Measurements from ENCODE around the gene HMCN1. TPM values are rescaled to one million over a fixed set of nuclear protein-coding genes. Genes with fewer than 3 reads are reported as not detected.
"Not testable (repeated sequence)": the region's sequence is repeated elsewhere in the genome, so short reads cannot be mapped to it uniquely, and the experiment has no call there.

Gene HMCN1
- total RNA-seq, 1 donor from 2014 or later, result 0.25 TPM

DNA sequence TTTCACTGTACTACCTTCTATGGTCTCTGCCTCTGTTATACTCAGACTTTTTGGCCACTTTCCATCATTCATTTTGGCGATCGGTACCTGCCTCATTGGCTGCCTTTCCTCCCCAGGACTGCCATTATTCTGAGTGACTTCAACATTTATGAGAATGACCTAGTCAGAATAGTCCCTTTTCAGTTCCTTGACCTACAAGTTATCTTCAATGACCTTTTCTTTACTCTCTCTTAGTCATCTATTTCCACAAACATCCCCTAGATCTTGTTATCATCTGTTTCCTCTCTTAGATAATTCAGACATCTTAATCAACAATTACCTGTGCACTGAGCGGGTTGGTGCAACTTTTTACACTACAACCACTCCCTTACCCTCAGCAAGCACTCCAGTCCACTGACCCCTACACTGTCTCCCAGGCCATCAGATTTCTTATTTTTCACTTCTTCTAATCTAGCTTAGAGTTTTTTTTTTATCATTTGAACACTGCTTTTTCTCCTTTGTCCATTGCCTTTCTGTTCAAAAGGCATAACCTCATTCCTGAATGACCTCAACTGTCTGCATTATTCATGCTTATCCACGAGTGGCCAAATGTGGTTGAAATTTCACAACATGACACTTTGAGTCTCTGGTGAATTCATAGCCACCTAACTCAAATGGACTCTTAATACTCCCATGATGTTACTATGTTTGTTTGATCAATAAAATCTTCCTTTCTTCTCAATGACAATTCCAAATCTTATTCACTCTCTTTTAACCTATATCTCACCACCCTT is 112.7 kb downstream of the HMCN1 start:
- intact Hi-C loops (cut with micrococcal nuclease), result no loop called here

GRCh38 chr1:185849014-185849413 is 114.8 kb downstream of the HMCN1 start:
- intact Hi-C loops (cut with micrococcal nuclease), result no loop called here

DNA sequence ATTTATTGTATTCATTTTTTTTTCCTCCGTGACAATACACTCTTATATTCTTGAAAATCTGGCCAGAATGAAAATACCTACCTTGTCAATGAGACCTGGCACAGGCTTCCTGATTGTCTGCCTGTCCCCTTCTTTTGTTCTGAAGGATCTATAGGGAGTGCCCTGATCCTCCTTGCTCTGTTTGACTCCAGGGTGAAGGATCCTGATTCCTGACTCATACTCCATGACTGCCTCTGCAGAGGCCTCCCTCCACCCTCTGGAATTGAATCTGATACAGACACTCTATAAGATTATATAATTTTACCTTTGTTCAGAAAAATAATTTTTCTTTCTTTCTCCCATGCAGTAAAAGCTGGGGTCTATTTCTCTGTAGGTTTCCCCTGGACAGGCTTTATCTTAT is 116.2 kb downstream of the HMCN1 start:
- intact Hi-C loops (cut with micrococcal nuclease), result no loop called here

DNA sequence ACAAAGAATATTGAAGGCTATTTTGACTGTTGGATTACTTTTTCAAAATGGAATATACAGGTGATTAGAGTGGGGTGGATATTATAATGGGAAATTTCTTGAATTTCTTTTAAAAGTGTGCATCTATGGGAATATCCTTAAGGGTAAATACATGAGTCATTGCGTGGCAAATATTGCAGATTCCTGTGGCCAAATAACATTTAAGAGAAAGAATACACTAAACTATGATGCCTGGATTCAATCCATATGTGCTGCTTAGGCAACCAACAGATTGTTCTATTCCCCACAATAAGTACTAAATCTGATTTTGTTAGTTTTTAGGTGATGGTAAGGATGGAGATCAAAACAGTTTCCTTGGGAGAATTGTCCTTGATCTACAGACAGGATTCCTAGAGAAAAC is 119.5 kb downstream of the HMCN1 start:
- intact Hi-C loops (cut with micrococcal nuclease), result no loop called here

GRCh38 chr1:185856482-185856881 is 122.3 kb downstream of the HMCN1 start:
- intact Hi-C loops (cut with micrococcal nuclease), result no loop called here

DNA sequence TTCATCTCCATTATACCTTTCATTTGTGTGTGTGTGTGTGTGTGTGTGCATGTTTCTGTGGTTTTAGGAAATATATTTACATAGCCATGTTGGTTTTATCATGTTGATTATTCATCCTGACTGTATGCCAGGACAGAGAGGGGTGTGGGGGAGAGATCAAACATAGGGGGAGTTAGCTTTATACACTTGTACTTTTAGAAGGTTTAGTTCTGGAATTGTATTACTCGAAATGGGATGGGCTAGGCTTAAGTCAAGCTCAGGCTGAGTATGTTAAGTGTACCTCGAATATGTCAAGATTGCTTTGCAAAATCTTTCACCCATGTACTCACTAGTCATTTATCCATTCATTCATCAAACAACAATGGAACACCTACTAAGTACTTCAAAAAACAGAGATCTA is 123.3 kb downstream of the HMCN1 start:
- intact Hi-C loops (cut with micrococcal nuclease), result no loop called here

DNA sequence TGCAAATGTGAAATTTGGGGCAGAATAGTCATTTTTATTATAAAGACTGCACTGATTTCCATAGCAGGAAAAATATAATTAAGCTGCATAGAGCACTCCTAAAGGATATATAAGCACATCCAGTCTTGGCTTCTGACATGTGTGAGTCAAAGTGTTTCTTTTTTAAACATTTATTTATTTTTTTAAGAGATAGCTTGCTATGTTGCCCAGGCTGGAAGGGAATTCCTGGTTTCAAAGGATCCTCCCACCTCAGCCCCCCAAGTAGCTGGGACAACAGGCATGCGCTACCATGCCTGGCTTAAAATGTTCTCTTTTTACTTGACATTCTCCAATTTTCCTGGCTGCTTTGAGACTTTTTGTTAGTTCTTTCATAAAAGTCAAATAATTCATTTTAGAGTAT is 126.1 kb downstream of the HMCN1 start:
- intact Hi-C loops (cut with micrococcal nuclease), result no loop called here

- intact Hi-C loops (cut with micrococcal nuclease), result no loop called here
These were observed 126.7 kb downstream of the HMCN1 start for GRCh38 chr1:185860859-185861258.

- intact Hi-C loops (cut with micrococcal nuclease), result no loop called here
These were observed 127.4 kb downstream of the HMCN1 start for GRCh38 chr1:185861630-185862029.

DNA sequence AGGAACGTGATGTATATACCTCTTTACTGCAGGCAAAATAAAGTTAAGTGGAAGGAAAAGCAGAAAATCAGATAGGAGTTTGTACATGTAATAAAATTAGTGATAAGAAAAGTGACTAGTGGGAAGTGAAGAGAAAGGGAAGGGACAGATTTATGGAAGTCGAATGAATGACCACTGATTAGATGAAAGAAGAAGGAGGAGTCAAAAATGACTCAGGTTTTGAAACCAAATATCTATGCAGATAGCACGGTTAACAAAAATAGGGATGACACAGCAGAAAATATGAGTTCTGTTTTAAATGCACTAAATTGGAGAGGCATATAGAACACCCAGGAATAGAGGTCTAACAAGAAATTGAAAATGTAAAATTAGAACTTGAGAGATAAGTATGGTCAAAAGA is 128.0 kb downstream of the HMCN1 start:
- intact Hi-C loops (cut with micrococcal nuclease), result no loop called here

DNA sequence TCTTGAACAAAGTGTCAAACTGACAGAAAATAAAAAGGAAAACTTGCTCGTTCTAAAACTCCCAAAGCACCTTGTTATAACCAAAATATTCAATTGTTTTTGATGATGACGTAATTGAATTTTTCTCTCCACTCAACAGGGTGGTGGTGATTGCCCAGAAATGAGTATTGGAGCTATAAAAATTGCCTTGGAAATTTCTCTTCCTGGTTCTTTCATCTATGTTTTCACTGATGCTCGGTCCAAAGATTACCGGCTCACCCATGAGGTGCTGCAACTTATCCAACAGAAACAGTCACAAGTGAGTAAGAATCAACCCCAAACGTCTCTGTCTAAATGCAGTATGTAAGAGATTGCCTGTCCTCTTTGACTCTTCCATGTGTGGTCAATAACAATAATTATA is 130.1 kb downstream of the HMCN1 start:
- intact Hi-C loops (cut with micrococcal nuclease), result no loop called here

DNA sequence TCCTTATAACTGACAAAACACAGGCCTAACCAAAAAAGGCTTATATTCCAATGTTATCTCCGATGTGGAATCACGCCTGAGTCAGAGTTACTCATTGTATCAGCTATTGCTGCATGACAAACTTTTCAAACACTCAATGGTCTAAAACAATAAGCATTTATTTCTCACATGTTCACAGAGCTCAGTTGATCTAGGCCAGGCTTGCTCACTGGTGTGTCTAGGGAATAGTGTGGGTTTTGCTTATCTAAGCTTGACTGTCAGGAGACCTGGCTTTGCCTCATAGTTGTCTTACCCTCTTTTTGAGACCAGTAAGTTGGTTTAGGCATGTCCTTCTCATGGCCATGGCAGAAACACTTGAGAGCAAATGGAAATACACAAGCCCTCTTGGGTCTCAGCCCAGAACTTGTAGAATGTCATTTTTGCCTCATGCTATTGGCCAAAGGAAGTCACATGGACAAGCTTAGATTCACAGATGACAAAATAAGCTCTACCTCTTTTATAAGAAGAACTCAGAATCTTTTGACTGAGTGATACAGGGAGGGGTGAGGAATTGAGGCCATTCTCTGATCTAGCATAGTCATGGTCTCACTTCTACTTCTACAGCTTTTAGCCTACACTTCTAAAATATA is 130.8 kb downstream of the HMCN1 start:
- intact Hi-C loops (cut with micrococcal nuclease), result no loop called here

- intact Hi-C loops (cut with micrococcal nuclease), result no loop called here
These were observed 135.4 kb downstream of the HMCN1 start for GRCh38 chr1:185869590-185869989.

- intact Hi-C loops (cut with micrococcal nuclease), result no loop called here
These were observed 137.5 kb downstream of the HMCN1 start for GRCh38 chr1:185871627-185872150.

- intact Hi-C loops (cut with micrococcal nuclease), result no loop called here
These were observed 140.1 kb downstream of the HMCN1 start for GRCh38 chr1:185874246-185874645.

DNA sequence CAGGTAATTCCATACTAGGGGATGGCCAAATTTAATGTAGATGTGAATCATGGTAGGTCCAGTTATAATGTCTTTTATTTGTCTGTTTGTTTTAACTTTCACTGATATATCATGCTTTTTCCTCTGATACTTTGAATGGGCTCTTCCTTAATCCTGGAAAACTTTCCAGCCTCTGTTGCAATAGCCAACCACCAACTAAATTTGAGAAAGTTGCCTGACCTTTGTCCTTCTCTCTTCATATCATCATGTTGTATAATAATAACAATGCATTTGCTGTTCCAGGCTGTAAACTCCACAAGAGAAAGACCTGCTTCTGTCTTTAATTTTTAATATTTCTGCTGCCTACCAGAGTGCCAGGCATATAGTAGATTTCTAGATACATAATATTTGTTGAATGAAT is 146.1 kb downstream of the HMCN1 start:
- intact Hi-C loops (cut with micrococcal nuclease), result no loop called here

GRCh38 chr1:185880779-185881333 is 146.7 kb downstream of the HMCN1 start:
- intact Hi-C loops (cut with micrococcal nuclease), result no loop called here

- intact Hi-C loops (cut with micrococcal nuclease), result no loop called here
These were observed 151.9 kb downstream of the HMCN1 start for GRCh38 chr1:185886046-185886445.

GRCh38 chr1:185886671-185887070 is 152.5 kb downstream of the HMCN1 start:
- intact Hi-C loops (cut with micrococcal nuclease), result no loop called here

DNA sequence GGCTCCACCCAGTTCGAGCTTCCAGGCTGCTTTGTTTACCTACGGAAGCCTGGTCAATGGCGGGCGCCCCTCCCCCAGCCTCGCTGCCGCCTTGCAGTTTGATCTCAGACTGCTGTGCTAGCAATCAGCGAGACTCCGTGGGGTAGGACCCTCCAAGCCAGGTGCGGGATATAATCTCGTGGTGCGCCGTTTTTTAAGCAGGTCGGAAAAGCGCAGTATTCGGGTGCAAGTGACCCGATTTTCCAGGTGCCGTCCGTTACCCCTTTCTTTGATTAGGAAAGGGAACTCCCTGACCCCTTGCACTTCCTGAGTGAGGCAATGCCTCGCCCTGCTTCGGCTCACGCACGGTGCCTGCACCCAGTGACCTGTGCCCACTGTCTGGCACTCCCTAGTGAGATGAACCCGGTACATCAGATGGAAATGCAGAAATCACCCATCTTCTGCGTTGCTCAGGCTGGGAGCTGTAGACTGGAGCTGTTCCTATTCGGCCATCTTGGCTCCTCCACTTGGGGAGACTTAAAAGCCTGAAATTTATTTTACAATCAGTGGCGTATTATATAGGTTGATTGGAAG is 158.7 kb downstream of the HMCN1 start:
- intact Hi-C loops (cut with micrococcal nuclease), result not testable (repeated sequence)

DNA sequence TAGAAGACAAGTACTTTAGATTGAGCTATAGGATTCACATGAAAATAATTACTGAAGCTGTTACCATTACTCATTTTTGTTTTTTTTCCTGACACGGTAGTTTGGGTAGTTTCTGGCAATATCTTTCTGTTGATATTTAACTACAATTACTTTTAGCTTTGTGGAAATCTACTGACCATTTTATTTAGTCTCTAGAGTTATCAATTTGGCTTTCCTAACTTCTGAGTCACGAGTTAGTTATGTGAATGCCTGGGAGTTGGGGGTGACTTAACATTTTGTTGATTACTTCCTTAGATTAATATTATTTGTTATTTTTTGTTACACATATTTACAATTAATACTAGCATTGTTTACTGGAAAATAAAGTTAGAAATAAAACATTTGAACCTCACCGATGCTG is 160.6 kb downstream of the HMCN1 start:
- intact Hi-C loops (cut with micrococcal nuclease), result no loop called here

GRCh38 chr1:185895208-185895900 is 161.2 kb downstream of the HMCN1 start:
- intact Hi-C loops (cut with micrococcal nuclease), result no loop called here
